MCF 10A (cell line): ENCODE results near the gene COL4A6. TPM values are rescaled to one million over a fixed set of nuclear protein-coding genes. Genes with fewer than 3 reads are reported as not detected.

Source experiments
- BruUV-seq: library from RNA; stranded (reverse); fragments of 400-500 nt; replicated peaks from 2 replicates; lab custom pipeline; 2021; lab: Mats Ljungman, UMichigan
- CTCF ChIA-PET: fragments of 300-600 bp; sonication (Branson Sonifier 250); formaldehyde crosslinking; extraction: SDS; loops from one replicate; lab custom pipeline; 2021; ENCODE audit warnings: antibody characterized with exemption, inconsistent platforms; lab: Yijun Ruan, JAX
- POLR2A ChIA-PET: fragments of 300-600, 350-650 bp; sonication (Branson Sonifier 250); formaldehyde crosslinking; extraction: SDS; loops from one replicate; lab custom pipeline; 2020; ENCODE audit warnings: antibody characterized with exemption, inconsistent platforms; lab: Yijun Ruan, JAX
- DNase-seq: peaks from one replicate; pipeline ENCODE4 v3.0.0-alpha.2; 2018; ENCODE audit not compliant: unreplicated experiment
- H3K27ac Mint-ChIP-seq: one replicate; pipeline ENCODE4 v1.8.0; 2022; ENCODE audit warnings: mild to moderate bottlenecking, low read depth, mixed read lengths; ENCODE audit not compliant: unreplicated experiment
- H3K27me3 Mint-ChIP-seq: one replicate; pipeline ENCODE4 v1.8.0; 2022; ENCODE audit warnings: mixed read lengths; ENCODE audit not compliant: insufficient read depth, unreplicated experiment
- H3K36me3 Mint-ChIP-seq: one replicate; pipeline ENCODE4 v1.8.0; 2022; ENCODE audit warnings: mild to moderate bottlenecking, moderate library complexity, mixed read lengths; ENCODE audit not compliant: insufficient read depth, unreplicated experiment
- H3K4me1 Mint-ChIP-seq: one replicate; pipeline ENCODE4 v1.8.0; 2022; ENCODE audit warnings: mixed read lengths; ENCODE audit not compliant: insufficient read depth, unreplicated experiment
- H3K4me3 Mint-ChIP-seq: one replicate; pipeline ENCODE4 v1.8.0; 2022; ENCODE audit warnings: mild to moderate bottlenecking, moderate library complexity, mixed read lengths; ENCODE audit not compliant: unreplicated experiment
- H3K9me3 Mint-ChIP-seq: one replicate; pipeline ENCODE4 v1.8.0; 2022; ENCODE audit warnings: mixed read lengths; ENCODE audit not compliant: unreplicated experiment
- CTCF ChIP-seq: fragments of 200-600 bp; IDR thresholded peaks from one replicate; pipeline ENCODE4 v1.8.0; 2022; ENCODE audit warnings: antibody characterized with exemption, mild to moderate bottlenecking; ENCODE audit not compliant: unreplicated experiment
- intact Hi-C: fragments of 100-400 bp; cut with micrococcal nuclease; formaldehyde crosslinking; loops from 2 replicates; pipeline ENCODE4 v1.14.1; 2022
- total RNA-seq: library from RNA; stranded (reverse); gene quantifications from 2 replicates; pipeline ENCODE4 v1.2.3, GENCODE V29; 2022

COL4A6 gene
- total RNA-seq, 1 experiment from 2014 or later, result 58.3 TPM

- CTCF ChIA-PET, result no interaction called here
- no peaks in the 10 kb centered on the region for H3K36me3 Mint-ChIP-seq
- intact Hi-C loops, result no loop called here
- POLR2A ChIA-PET, result interaction anchor here (0.6 kb wide), 1 partner anchor 21 kb away, joined by 3 read pairs; no protein-coding TSS in a partner anchor
- no peak for TF ChIP-seq CTCF
- no peak for DNase-seq
- no peak overlapping the region for H3K4me3 Mint-ChIP-seq
- no TSS peak for BruUV-seq
- H3K9me3 Mint-ChIP-seq, result no peaks in the 10 kb centered on the region
- no peak overlapping the region for H3K27ac Mint-ChIP-seq
- peaks cover 5% of the 10 kb centered on the region for H3K4me1 Mint-ChIP-seq
- H3K27me3 Mint-ChIP-seq, result peaks cover 72% of the 10 kb centered on the region
Measured at GRCh38 chrX:108341947-108342346, 96.3 kb downstream of the COL4A6 start.

- Mint-ChIP-seq H3K27me3 (peaks cover 70% of the 10 kb centered on the region), H3K36me3 (no peaks in the 10 kb centered on the region), H3K4me1 (peaks cover 5% of the 10 kb centered on the region), H3K27ac (no peak overlapping the region), H3K4me3 (no peak overlapping the region), H3K9me3 (no peaks in the 10 kb centered on the region)
- ChIA-PET POLR2A (no interaction called here), CTCF (no interaction called here)
- BruUV-seq, result no TSS peak
- intact Hi-C loops, result no loop called here
- DNase-seq, result no peak
- no peak for TF ChIP-seq CTCF
Measured at GRCh38 chrX:108332281-108332680, 105.9 kb downstream of the COL4A6 start.

GRCh38 chrX:108331126-108331909 is 106.9 kb downstream of the COL4A6 start:
- Mint-ChIP-seq H3K27ac (no peak overlapping the region), H3K9me3 (no peaks in the 10 kb centered on the region), H3K4me3 (no peak overlapping the region), H3K36me3 (no peaks in the 10 kb centered on the region), H3K4me1 (peaks cover 5% of the 10 kb centered on the region), H3K27me3 (peaks cover 69% of the 10 kb centered on the region)
- DNase-seq, result no peak
- intact Hi-C loops, result no loop called here
- TF ChIP-seq CTCF, result no peak
- ChIA-PET CTCF (no interaction called here), POLR2A (interaction anchor here (0.7 to 1.3 kb wide), 2 partner anchors 14 to 30 kb away, joined by 3 to 6 read pairs; no protein-coding TSS in a partner anchor)
- BruUV-seq, result no TSS peak

- POLR2A ChIA-PET, result no interaction called here
- Mint-ChIP-seq H3K4me3 (no peak overlapping the region), H3K36me3 (no peaks in the 10 kb centered on the region), H3K27ac (no peak overlapping the region), H3K4me1 (peaks cover 16% of the 10 kb centered on the region), H3K27me3 (peaks cover 73% of the 10 kb centered on the region), H3K9me3 (peaks cover 9% of the 10 kb centered on the region)
- CTCF ChIA-PET, result interaction anchor here (0.6 to 1.0 kb wide), 2 partner anchors 99 to 100 kb away, joined by 3 read pairs; no protein-coding TSS in a partner anchor
- no TSS peak for BruUV-seq
- no peak for TF ChIP-seq CTCF
- peak; percentile 23 for DNase-seq
- intact Hi-C loops, result no loop called here
Measured at GRCh38 chrX:108323751-108324150, 114.5 kb downstream of the COL4A6 start.
